Muscle layer of colon (tissue), 2 donors: Measurements from ENCODE around the gene ASCL5.

Source experiments
- H3K27ac ChIP-seq: one replicate; pipeline ENCODE4 v1.7.0; 2013; ENCODE audit warnings: low read depth, mild to moderate bottlenecking, low read length, moderate library complexity
- H3K27me3 ChIP-seq, 2 donors: one replicate each; pipeline ENCODE4 v1.7.0; 2013; ENCODE audit warnings: low read length in 2 of 2, mild to moderate bottlenecking in 2 of 2; ENCODE audit not compliant: insufficient read depth in 2 of 2, control insufficient read depth in 1 of 2
- H3K36me3 ChIP-seq: one replicate; pipeline ENCODE4 v1.7.0; 2013; ENCODE audit warnings: mild to moderate bottlenecking, low read length; ENCODE audit not compliant: insufficient read depth
- H3K4me1 ChIP-seq: one replicate; pipeline ENCODE4 v1.7.0; 2013; ENCODE audit warnings: mild to moderate bottlenecking, low read length; ENCODE audit not compliant: insufficient read depth
- H3K4me3 ChIP-seq, 2 donors: one replicate each; pipeline ENCODE4 v1.7.0; 2013; ENCODE audit warnings: low read length in 2 of 2, low read depth in 1 of 2, mild to moderate bottlenecking in 1 of 2, moderate library complexity in 1 of 2
- H3K9ac ChIP-seq: one replicate; pipeline ENCODE4 v1.7.0; 2013; ENCODE audit warnings: low read length
- H3K9me3 ChIP-seq: one replicate; pipeline ENCODE4 v1.7.0; 2013; ENCODE audit warnings: mild to moderate bottlenecking, low read length
- donor health status: abdominal sarcoma.
- donor health status: Adenocarcinoma of cecum.

Gene ASCL5

GRCh38 chr1:201113451-201114244 lies 13.3 kb downstream of the ASCL5 start:
- H3K27ac ChIP-seq: no peak overlapping the region
- H3K4me3 ChIP-seq: peak overlapping the region in 1 of 2 donors; percentile 74
- H3K9ac ChIP-seq: no peak overlapping the region
- H3K27me3 ChIP-seq: peaks cover 0 to 15% of the 10 kb centered on the region in 2 donors
- no peaks in the 10 kb centered on the region for H3K36me3 ChIP-seq
- no peaks in the 10 kb centered on the region for H3K9me3 ChIP-seq
- peaks cover 4% of the 10 kb centered on the region for H3K4me1 ChIP-seq

GRCh38 chr1:201112926-201113325 lies 14.1 kb downstream of the ASCL5 start:
- H3K9ac ChIP-seq: no peak overlapping the region
- H3K27me3 ChIP-seq: peaks cover 0 to 15% of the 10 kb centered on the region in 2 donors
- H3K4me1 ChIP-seq: peaks cover 4% of the 10 kb centered on the region
- no peaks in the 10 kb centered on the region for H3K36me3 ChIP-seq
- no peaks in the 10 kb centered on the region for H3K9me3 ChIP-seq
- H3K4me3 ChIP-seq: no peak overlapping the region
- no peak overlapping the region for H3K27ac ChIP-seq

GRCh38 chr1:201112173-201112731 lies 14.7 kb downstream of the ASCL5 start, which contains the start of gene CACNA1S:
Gene CACNA1S, minus strand, starts transcription at chr1:201112426. Its CDS starts 87 bp downstream, at chr1:201112339.
- peaks cover 4% of the 10 kb centered on the region for H3K4me1 ChIP-seq
- H3K27me3 ChIP-seq: peaks cover 0 to 15% of the 10 kb centered on the region in 2 donors
- H3K27ac ChIP-seq: no peak within 1 kb of the TSS
- H3K9ac ChIP-seq: no peak within 1 kb of the TSS
- H3K9me3 ChIP-seq: no peaks in the 10 kb centered on the region
- no peak within 1 kb of the TSS for H3K4me3 ChIP-seq
- no peaks in the 10 kb centered on the region for H3K36me3 ChIP-seq

DNA sequence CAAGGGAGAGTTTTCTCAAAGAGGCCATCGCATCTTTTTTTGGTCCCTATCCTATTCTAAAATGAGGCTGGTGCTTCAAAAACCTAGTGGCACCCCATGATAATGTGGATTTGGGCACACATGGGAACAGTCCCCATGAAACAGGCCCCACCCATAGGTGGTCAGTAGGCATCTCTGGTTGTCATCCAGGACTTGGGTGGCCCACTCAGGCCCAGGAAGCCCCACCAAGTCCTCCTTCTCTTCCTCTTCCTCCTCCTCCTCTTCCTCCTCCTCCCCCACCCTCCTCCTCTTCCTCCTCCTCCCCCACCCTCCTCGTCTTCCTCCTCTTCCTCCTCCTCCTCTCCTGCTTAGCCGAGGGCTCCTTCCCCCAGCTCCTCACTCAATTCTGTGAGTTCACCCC lies 15.3 kb downstream of the ASCL5 start:
- Histone ChIP-seq H3K9me3 (no peaks in the 10 kb centered on the region), H3K27me3 (peaks cover 0 to 15% of the 10 kb centered on the region in 2 donors), H3K4me1 (peaks cover 4% of the 10 kb centered on the region), H3K9ac (no peak overlapping the region), H3K36me3 (no peaks in the 10 kb centered on the region), H3K27ac (no peak overlapping the region), H3K4me3 (no peak overlapping the region)

DNA sequence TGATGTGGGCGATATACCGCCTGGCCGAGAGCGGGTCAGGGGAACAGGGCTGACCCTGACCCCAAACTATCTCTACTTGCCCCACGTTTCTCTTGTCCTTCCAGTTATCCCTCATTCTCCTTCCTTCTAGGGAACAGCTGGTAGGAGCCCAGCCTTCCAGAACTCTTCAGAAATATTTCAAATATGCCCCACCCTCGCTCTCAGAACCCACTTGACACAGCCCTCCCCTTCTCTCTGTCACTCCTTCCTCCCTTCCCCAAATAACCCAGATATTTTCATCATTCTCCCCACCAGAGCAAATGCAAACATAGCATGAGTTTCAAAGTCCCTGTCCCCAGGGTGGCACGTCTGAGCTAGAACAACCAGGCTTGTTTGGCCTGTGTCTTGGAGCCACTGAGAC lies 15.8 kb downstream of the ASCL5 start:
- Histone ChIP-seq H3K4me1 (peaks cover 4% of the 10 kb centered on the region), H3K9me3 (no peaks in the 10 kb centered on the region), H3K36me3 (no peaks in the 10 kb centered on the region), H3K4me3 (no peak overlapping the region), H3K9ac (no peak overlapping the region), H3K27ac (no peak overlapping the region), H3K27me3 (peaks cover 0 to 15% of the 10 kb centered on the region in 2 donors)

DNA sequence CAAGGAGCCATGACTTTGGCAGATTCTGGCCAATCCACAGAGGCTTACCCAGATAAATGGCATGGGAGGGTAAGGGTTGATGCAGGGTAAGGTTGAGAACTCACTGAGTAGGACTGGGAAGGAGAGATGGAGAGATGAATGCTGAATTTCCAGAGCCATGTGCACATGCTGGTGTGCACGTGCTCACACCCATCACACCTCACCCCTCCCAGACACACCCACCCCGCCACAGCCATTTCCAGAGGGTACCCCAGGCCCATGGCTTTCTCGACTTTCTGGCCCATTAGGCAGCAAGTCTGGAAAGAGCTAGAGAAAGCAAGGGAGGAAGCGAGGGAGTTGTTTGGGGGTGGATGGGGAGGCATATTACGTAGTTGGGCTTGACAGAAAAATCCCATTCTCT lies 16.4 kb downstream of the ASCL5 start:
- Histone ChIP-seq H3K4me3 (no peak overlapping the region), H3K27ac (no peak overlapping the region), H3K36me3 (no peaks in the 10 kb centered on the region), H3K4me1 (peaks cover 4% of the 10 kb centered on the region), H3K27me3 (peaks cover 0 to 15% of the 10 kb centered on the region in 2 donors), H3K9ac (no peak overlapping the region), H3K9me3 (no peaks in the 10 kb centered on the region)

DNA sequence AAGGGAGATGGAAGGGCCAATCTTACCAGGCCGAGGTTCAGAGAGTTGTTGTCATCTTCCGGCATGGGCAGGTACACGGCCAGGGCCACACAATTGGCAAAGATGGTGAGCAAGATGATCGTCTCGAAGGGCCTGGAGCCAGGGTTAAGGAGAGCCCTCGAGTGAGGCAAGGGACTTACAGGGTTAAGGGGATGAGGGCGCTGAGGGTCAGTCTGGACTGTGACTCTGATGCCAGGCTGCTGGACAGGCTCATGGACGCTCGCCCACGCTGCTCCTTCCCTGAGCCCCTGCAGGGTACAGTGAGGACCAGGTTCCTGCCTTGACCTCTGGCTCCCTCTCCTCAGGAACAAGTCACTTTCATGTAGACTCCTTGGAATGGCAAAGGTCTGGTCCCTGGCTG lies 16.8 kb downstream of the ASCL5 start:
- no peak overlapping the region for H3K4me3 ChIP-seq

GRCh38 chr1:201109651-201110050 lies 17.3 kb downstream of the ASCL5 start:
- Histone ChIP-seq H3K4me1 (peaks cover 4% of the 10 kb centered on the region), H3K4me3 (no peak overlapping the region), H3K9ac (no peak overlapping the region), H3K27me3 (peaks cover 0 to 8% of the 10 kb centered on the region in 2 donors), H3K9me3 (no peaks in the 10 kb centered on the region), H3K27ac (no peak overlapping the region), H3K36me3 (no peaks in the 10 kb centered on the region)

More for the DNA sequence above, 16.8 kb downstream of the ASCL5 start:
- no peak overlapping the region for H3K9ac ChIP-seq
- H3K27me3 ChIP-seq: peaks cover 0 to 11% of the 10 kb centered on the region in 2 donors
- H3K27ac ChIP-seq: no peak overlapping the region
- no peaks in the 10 kb centered on the region for H3K9me3 ChIP-seq
- H3K4me1 ChIP-seq: peaks cover 4% of the 10 kb centered on the region
- no peaks in the 10 kb centered on the region for H3K36me3 ChIP-seq

GRCh38 chr1:201108614-201109013 lies 18.4 kb downstream of the ASCL5 start:
- no peaks in the 10 kb centered on the region for H3K27me3 ChIP-seq
- no peaks in the 10 kb centered on the region for H3K9me3 ChIP-seq
- no peaks in the 10 kb centered on the region for H3K36me3 ChIP-seq
- no peak overlapping the region for H3K9ac ChIP-seq
- H3K4me3 ChIP-seq: no peak overlapping the region
- H3K27ac ChIP-seq: no peak overlapping the region
- H3K4me1 ChIP-seq: no peaks in the 10 kb centered on the region

DNA sequence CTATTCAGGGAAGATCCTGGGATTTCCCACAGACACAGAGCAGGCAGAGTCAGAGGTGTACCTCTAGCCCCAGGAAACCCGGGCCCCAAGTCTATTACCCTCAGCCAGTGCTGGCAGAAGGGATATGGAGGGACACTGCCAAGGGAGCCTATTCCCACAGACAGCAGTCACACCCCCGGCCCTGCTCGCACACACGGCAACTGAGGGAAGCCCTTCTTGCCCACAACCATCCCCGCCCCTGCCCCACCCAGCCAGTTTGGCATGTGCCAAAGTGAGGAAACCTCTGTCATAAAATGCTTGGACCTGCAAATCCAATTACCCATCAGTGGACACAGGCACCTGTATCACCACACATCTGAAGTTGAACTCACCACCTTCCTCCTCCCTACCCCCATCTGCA lies 21.3 kb downstream of the ASCL5 start:
- Histone ChIP-seq H3K9ac (no peak overlapping the region), H3K4me1 (no peaks in the 10 kb centered on the region), H3K9me3 (no peaks in the 10 kb centered on the region), H3K36me3 (no peaks in the 10 kb centered on the region), H3K4me3 (no peak overlapping the region), H3K27ac (no peak overlapping the region), H3K27me3 (no peaks in the 10 kb centered on the region)

DNA sequence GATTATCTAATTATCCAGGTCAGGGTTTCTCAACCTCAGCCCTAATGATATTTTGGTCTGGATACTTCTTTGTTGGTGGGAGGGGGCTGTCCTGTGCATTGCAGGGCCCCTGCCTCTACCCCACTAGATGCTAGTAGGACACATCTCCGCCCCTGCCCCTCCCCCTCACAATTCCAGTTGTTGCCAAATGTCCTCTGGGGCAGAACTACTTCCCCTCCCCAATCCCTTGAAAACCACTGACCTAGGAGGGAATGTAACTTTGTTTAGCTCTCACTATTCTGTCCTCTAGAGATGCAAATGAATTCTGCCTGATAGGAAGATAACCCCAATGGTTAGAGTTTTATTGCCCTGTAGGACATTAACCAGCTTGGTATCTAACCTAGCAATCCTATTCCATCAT lies 22.8 kb downstream of the ASCL5 start:
- H3K9ac ChIP-seq: no peak overlapping the region
- no peaks in the 10 kb centered on the region for H3K4me1 ChIP-seq
- H3K9me3 ChIP-seq: no peaks in the 10 kb centered on the region
- no peaks in the 10 kb centered on the region for H3K36me3 ChIP-seq
- H3K27ac ChIP-seq: no peak overlapping the region
- H3K4me3 ChIP-seq: no peak overlapping the region
- no peaks in the 10 kb centered on the region for H3K27me3 ChIP-seq

DNA sequence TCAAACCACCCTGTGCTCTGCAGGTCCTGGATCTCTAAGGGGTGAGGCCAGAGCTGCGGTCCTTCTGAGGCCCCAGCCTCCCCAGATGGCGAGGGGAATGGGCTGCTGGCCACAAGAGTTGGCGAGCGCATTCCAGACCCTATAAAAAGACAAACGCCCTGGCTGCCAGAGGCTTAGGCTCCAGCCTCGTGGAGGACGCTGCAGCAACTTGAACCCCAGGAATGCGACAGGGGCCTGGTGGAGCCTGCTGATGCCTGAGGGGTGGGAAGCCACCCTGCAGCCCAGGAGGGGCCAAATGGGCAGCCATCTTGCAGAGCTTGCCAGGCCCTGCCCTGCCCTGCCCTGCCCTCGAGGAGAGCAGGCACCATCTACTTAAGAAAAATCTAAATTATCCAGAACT lies 23.3 kb downstream of the ASCL5 start:
- Histone ChIP-seq H3K9ac (no peak overlapping the region), H3K4me1 (no peaks in the 10 kb centered on the region), H3K4me3 (no peak overlapping the region), H3K27me3 (no peaks in the 10 kb centered on the region), H3K36me3 (no peaks in the 10 kb centered on the region), H3K27ac (no peak overlapping the region), H3K9me3 (no peaks in the 10 kb centered on the region)
